ENCODE results near the gene CLEC18B. TPM values are rescaled to one million over a fixed set of nuclear protein-coding genes. Genes with fewer than 3 reads are reported as not detected.
A peak's percentile ranks its signal among the peaks of the same experiment; 100 is the strongest.
"Not testable (repeated sequence)": the region's sequence is repeated elsewhere in the genome, so short reads cannot be mapped to it uniquely, and the experiment has no call there.

CLEC18B gene
- polyA plus RNA-seq, 1 donor: 3.9 TPM

DNA sequence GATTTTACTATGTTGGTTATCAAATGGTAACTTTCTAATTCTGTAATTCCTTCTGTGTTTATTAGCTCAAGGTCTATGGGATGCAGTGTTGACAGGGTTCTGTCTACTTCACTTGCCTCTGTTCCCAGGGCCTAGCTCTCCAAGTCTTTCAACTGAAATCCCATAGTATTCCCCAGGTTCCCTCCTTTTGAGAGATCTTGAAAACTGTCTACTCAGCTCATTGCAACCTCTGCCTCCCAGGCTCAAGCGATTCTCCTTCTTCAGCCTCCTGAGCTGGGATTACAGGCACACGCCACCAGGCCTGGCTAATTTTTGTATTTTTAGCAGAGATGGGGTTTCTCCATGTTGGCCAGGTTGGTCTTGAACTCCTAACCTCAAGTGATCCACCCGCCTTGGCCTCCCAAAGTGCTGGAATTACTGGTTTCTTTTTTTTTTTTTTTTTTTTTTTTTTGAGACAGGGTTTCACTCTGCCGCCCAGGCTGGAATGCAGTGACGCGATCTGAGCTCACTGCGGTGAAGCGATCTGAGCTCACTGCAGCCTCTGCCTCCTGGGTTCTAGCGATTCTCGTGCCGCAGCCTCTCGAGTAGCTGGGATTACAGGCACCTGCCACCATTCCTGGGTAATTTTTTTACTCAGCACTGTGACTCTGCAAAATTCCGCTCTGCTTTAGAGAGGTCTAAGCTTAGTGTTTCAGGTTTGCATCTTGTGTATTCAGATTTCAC is 22.5 kb upstream of the CLEC18B start:
- DNase-seq: not testable (repeated sequence)

DNA sequence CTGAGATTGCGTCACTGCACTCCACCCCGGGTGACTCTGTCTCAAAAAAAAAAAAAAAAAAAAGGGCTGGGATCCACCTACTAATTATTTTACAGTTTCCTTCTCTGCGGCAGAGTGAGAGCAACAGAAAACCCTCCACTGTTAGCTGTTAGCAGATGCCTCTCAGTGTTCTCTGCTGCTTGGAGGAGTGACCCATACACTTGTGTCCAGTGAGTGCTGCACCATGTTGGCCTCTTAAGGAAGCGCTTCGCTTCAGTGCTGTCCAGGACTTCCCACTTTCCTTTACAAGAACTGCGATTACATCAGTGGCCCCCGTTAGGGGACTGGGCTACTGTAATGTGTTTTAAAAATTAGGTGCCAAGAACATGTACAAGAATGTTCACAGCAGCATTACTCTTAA is 18.4 kb upstream of the CLEC18B start:
- no peak for DNase-seq

DNA sequence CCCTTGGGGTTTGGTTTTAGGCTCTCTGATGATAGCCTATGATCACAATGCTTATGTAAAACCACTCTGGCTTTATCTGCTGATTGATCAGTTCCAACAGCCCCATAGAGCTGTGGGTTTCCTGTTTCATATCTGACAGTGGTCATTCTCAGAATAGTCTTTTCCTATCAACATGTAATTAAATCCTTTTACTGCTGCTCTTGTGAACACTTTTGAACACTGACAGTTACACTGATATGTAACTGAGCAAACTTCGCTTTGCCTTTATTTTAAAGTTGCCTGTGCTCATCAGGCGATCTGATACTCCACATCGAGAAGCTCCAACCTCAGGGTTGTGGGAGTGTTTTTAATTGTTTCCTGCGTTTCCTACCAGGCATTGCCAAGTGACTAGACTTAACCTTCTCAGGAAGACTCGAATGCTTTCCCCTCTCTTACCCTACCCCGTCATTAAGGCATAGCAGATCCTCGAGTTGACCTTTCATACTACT is 17.3 kb upstream of the CLEC18B start:
- DNase-seq: no peak

DNA sequence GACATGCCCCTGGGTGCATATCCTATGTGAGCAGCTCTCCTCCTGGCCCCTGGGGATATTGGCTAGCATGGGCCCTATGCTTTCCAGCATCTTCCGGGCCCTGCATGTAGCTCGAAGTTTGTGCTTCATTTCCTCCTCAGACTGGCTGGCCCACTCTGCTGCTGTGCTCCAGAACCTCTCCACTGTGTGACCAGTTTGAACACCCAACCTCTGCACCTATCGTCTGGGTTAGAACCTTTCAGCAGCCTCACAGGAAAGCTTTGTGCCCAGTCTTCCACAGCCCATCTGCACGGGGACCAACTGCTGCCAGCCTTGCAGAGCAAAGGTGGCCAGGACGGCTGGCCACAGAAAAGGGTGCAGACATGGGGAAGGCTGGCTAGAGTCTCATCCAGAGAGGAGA is 10.2 kb upstream of the CLEC18B start:
- no peak for DNase-seq

DNA sequence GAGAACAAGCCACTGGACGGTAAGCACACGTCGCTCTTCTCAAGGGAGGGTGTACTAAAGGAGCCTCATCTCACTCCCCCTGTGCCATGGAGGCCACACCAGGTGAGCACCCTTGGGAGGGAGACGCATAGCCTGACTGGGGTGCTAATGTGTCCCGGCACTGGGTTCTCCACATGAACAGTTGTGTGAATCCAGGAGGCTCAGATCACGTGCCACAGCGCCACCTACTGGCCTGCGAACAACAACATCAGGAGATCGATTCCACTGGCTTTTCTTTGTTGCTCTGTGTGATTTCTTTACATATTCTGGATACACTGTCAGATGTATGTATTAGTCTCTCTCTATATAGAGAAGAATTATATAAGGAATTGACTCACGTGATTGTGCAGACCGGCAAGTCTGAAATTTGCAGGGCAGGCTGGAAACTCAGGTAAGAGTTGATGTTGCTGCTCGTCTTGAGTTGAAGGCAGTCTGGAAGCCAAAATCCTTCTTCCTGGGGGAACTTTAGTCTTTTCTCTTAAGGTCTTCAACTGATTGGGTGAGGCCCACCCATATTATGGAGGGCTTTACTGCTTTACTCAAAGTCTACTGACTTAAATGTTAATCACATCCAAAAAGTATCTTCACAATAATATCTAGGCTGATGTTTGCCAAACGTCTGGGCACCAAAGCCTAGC is 8.9 kb upstream of the CLEC18B start:
- peak; percentile 15 for DNase-seq

DNA sequence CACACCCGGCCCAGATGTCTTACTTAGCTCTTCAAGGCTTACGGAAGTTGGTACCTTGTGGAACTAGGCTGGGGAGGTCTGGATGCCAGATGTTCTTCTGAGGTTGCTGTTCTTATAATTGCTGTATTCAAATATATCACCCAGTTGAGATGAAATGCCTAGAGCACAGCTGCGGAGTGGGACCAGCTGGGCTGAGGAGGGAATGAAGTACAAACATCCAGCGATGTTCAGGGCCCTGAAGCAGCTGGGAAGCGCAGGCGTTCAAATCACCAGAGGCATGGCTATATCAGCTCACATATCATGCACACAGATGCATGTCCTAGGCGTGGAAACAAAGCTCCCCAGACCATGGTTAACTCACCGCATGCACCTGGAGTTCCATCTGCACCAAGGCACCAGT is 7.2 kb upstream of the CLEC18B start:
- not testable (repeated sequence) for DNase-seq

DNA sequence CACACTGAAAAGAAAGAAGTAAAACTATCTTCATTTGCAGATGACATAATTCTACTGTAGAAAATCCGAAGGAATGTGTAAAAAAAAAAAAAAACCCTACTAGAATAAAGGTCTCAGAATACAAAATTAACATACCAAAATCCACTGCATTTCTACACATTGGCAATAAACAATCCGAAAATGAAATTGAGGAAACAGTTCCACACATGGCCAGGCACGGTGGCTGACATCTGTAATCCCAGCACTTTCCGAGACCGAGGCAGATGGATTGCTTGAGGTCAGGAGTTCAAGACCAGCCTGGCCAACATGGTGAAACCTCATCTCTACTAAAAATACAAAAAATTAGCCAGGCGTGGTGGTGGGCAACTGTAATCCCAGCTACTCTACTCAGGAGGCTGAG is 4.5 kb upstream of the CLEC18B start:
- not testable (repeated sequence) for DNase-seq

DNA sequence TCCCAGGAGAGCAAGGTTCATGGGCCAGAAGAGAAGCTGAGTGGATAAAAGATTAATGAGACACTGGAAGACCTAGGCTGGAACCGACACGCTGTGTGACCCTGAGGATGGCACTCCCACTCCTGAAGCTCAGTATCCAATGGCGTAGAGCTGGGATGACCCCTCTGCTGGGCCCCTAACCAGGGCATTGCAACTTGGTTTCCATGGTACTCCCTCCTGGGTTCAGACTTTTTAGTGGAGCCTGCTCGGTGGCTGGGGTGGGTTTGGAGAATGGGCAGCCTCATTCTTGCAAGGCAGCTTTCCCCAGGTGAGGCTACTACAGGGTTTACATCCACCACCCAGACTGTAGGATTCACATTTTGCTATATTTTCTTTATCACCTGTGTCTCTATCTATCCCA is 2.4 kb upstream of the CLEC18B start:
- not testable (repeated sequence) for DNase-seq

DNA sequence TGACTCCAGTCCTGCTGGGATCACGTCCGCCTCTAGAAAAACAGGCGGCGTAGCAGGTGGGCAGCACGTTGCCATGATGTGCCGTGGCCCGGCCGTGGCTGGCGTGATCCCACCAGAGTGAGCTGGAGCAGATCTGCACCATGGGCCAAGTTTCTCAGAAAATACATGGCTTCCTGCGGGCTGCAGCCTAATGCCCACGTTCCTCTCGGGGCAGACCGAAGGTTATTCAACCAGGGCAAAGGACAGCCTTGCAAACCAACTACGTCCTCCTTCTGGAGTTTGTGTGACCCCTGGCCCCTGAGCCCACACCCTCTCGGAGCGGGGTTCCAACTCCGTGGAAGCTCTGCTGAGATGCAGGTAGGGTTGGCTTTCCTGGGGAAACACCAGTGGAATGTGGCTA is 808 bp upstream of the CLEC18B start:
- DNase-seq: not testable (repeated sequence)

DNA sequence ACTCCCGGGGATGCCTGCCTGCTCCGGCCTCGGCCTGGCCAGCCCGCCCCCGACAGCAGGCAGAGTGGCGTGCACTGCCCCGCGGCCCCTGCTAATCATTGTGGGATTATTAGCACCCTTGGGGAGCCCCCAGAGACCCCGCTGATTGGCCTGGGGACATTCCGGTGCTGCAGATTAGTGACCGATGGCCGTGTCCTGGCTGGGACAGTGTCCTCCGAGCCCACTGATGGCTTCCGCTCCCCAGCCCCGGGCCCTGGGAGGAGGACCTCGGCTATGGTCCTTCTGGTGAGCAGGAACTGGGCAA is 156 bp upstream of the CLEC18B start:
- not testable (repeated sequence) for DNase-seq

DNA sequence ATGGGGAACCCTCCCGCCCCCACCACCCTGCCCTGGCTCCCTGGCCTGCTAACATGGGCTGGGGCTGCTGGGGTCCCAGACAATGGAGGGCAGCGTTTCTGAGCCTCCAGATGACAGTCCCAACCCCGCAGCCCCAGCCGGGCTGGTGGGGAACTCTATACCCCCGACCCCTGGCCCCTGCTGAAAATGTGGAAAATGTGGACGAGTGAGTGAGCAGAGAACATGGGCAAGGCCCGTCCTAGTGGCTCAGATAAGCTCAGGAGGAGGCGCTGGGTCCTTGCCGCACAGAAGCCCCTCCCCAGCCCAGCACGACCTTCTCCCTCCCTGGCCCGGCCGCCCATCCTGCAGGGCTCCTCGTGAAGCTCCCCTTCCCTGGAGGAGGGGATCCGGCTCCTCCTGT is 1.5 kb downstream of the CLEC18B start:
- not testable (repeated sequence) for DNase-seq

DNA sequence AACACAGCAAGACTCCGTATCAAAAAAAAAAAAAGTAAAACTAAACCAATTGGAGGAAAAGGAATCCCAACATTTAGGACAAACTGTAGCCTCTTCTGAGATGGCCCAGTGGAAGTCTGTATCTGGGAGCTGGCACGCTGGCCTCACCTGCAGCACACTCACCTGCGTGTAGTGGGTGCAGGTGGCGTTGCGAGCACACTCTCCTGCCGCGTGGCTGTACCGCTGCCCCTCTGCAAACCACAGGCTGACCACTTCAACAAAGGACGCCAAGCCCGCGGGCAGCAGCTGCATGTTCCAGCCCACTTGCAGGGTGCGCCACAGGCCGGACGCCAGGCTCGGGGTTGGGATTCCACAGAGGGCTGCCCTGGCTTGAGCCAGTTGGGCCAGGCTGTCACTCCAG is 3.4 kb downstream of the CLEC18B start:
- not testable (repeated sequence) for DNase-seq

DNA sequence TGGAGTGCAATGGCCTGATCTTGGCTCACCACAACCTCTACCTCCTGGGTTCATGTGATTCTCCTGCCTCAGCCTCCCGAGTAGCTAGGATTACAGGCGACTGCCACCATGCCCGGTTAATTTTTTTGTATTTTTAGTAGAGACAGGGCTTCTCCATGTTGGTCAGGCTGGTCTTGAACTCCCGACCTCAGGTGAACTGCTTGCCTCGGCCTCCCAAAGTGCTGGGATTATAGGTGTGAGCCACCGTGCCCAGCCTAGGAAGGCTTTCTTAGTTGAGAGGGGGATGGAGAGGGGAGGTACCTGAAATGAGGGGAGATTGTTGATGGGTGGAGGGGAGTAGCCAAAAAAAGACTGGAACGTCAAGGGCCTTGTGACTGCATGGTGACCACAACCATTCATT is 7.4 kb downstream of the CLEC18B start:
- not testable (repeated sequence) for DNase-seq

DNA sequence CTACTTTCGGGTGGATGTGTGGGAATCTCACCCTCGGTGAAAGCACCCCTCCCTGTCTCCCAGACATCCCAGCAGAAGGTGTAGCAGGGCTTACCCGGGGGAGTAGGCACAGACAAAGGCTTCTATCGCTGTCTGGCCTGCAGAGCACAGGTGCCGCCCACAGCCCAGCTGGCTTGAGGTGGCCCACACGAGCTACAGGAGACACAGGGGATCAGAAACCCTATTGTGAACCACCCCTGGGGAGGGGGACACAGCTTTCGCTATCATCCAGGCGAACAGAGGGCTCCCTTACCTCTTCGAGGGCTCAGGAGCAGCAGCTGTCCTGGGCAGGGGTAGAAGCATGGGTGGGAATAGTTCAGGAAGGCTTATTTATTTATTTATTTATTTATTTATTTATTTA is 7.8 kb downstream of the CLEC18B start:
- DNase-seq: not testable (repeated sequence)

DNA sequence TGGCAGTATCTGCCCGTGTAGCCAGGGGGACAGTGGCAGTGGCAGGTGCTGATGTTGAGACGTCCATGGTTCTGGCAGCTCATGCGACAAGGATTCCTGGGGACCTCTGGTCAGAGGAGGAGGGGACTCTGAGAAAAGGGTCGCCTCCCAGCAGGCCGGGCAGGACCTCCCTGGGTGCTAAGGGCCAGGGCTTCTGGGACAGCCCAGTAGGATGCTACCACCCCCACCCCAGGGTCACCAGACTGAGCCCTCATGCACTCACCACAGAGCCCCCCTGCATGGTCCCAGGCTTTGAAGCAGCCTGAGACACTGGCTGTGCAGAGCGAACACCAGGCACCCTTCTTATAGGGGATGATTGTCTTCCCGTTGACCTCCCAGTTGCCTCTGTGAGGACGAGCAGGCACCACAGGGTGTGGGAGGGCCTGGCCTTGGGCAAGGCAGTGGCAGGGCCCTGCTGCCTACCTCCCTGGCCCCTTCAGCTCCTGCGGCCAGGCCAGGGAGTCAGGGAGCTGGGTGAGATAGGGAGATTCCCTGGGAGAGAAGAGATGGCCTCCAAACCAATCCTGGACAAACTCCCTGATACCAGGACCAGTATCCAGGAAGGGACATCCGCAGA is 8.4 kb downstream of the CLEC18B start:
- DNase-seq: not testable (repeated sequence)

DNA sequence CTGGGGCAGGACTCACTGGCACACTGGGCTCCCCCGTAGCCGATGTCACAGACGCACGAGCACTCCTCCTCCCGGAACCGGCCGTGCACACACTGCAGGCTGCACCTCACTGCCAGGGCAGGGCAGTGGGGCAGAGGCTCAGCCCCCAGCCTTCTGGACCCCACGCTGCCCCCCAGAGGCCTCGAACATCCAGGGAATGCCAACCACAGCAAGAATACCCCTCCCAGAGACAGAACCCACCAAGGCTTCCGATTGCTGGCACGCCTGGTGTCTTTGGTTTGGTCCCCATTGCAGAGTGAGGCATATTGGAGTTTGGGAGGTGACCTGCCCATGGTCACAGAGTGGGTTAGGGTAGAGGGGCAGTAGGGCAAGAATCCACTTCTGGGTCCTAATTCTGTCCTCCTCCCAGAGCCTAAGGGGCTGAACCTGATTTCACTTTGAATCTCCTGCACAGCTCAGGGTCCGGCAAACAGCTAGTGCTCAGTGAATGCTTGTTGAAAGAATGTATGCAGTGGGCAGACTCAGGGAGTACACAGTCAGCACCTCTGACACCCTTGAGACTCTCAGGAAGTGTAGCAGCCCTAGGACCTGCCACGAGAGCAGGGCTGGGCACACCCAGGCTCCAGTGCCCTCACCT is 9.0 kb downstream of the CLEC18B start:
- DNase-seq: not testable (repeated sequence)

DNA sequence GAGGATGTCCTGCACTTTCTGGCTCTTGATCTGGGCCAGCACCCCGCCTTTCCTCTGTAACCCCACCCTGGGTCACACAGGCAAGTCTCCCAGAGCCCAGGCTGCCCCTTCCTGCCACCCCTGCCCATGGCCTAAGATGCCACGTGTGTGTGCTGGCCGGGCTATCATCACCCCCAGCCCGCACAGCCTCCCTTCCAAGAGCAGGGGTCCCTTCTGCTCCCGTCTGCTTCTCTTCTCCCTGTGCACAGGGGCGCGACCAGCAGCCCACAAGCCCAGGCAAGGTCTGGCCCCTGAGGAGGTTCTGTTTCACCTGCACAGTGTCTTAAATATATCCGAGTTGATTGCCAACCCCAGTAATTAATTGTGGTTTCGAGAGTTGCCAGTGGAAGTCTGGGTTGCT is 10.3 kb downstream of the CLEC18B start:
- not testable (repeated sequence) for DNase-seq

DNA sequence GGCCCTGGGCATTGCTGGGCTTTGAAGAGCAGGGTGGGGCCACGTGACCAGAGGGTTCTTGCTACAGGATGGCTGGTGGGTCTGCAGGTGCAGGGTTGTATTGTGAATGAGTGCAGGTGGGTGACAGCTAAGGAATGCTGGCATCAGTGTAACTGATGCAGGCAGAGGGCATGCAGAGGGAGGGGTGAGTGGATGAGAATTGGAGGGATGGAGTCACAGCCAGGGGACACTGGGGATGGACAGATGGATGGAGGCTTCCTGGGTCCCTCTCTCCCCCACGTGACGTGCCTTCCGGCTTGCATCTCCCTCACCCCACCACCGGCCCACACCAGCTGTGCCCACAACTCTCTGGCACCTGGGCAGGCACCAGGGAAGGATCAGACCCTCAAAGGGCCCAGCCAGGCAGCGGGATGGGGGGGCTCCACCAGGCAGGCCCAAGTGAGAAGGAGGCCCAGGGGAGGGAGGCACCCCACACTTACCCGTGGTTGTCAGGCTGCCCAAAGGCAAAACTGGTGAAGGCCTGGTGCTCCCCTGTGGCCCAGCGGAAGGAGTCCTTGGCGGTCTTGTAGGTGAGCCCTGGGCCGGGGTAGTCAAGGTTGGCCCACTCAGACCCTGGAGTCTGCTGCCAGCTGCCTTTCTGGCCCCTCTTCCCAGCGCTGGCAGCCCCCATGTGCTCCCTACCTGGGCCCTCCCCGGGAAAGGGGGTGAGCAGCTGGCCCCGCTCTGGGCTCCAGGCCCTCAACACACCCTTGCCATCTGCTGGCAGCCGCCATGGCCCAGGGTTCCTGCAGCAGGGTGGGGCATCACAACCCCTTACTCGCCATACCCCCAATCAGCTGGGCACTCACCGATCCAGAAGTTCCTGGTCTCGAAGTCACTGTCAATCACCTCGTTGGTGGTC is 11.0 kb downstream of the CLEC18B start:
- DNase-seq: not testable (repeated sequence)

DNA sequence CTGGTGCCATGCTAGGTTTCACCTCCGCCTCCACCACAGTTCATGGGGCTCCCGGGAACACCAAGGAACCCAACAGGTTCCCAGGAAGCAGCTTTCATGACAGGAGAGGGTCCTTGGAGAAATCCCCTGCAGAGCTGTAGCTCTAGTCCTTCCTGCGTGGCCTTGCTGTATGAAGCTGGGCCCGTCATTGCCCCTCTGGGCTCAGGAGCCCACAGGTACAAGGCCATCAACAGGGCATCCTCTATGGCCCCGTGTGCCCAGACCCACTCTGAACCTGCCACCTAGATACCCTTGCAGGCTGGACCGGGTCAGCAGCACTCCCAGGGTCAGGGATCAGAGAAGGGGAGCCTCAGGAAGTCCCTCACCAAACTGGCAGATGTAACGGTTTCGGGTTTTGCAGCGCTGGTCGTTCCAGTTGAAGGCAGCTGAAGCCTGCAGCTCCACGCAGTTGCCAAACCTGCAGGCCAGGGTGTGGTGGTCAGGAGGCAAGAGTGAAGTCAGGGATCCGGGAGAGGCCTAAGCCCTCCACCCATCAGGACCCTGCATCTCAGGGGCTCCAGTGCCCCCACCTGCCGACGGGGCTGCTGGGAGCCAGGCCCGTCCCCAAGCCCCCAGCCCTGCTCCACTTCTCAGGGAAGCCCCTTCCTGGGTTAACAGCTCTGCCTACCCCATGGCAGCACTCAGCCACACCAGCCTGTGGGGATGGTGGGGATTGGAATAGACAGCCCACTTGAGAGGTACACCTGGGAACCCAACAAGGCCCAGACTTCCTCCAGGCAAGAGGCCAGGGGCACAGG is 11.9 kb downstream of the CLEC18B start:
- not testable (repeated sequence) for DNase-seq

DNA sequence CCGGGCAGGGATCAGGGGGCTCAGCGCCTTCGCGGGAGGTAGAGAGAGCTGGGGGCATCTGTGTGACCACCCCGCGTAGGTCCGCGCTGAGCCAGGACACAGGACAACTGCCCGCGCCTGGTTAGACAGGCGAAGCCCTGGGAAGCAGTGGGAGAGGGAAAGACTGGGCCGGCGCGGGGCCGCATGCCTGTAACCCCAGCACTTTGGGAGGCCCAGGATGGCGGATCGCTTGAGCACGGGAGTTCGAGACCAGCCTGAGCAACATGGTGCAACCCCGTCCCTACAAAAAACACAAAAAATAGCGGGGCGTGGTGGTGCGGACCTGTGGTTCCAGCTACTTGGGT is 13.9 kb downstream of the CLEC18B start:
- not testable (repeated sequence) for DNase-seq

DNA sequence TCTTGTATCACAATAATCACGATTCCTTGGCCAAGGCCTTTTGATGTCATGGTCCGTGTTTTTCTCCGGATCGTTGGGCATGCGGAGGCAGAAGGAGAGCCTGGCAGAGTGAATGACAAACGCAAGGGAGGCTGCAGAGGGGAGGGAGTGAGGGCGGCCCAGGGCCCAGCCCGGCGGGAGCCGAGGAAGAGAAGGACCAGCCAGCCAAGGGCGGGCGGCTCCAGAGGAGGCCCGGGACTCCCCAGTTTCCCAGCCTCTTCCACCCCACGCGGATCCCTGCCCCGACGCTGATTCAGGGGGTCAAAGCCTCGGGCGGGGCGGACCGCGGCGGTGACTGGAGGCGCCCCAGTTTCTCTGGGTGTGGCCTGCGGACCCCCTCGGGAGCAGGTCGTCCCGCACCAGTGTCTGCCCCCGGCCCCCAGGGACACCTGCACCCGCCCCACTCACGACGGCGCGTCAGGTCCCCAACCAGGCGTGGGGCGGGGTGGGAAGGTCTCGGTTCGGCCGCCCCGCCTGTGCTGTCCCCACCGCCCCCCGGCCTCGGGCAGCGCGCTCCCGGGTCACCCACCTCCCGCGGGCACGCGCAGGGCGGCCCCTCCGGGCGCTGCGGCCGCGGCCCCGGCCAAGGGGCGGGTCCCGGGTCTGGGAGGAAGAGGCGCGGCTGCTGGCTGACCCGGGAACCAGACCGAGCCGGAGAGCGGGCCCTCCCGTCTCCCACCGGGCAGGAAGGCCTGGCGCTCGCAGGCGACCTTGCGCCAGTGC is 14.5 kb downstream of the CLEC18B start:
- not testable (repeated sequence) for DNase-seq
